ENCODE data around the gene BLTP3A.

- TF ChIP-seq CTCF (IDR thresholded peaks at IDR 0.05) (no peak), POLR2A (IDR thresholded peaks at IDR 0.05) (no peak)
These were observed 37.3 kb downstream of the BLTP3A start for GRCh38 chr6:34829137-34829536.

All from body of pancreas (tissue), 4 donors.